IMR-90 (cell line): ENCODE data around the gene TTLL11. TPM values are rescaled to one million over a fixed set of nuclear protein-coding genes. Genes with fewer than 3 reads are reported as not detected.

Experiments used
- ATAC-seq: fragments of 200-7000 bp; cut with Tn5 transposase; 2 replicates; pipeline ENCODE4 v1.9.1; 2020; ENCODE audit warnings: low read depth, mild to moderate bottlenecking, moderate library complexity
- BruUV-seq: library from RNA; stranded (reverse); fragments of 400-500 nt; replicated peaks from 2 replicates; lab custom pipeline; 2021; lab: Mats Ljungman, UMichigan
- CTCF ChIA-PET: fragments of 300-600 bp; formaldehyde crosslinking; extraction: SDS; loops from one replicate; lab custom pipeline; 2021; ENCODE audit warnings: antibody characterized with exemption; lab: Yijun Ruan, JAX
- POLR2A ChIA-PET: fragments of 300-600 bp; sonication (Branson Sonifier 250); formaldehyde crosslinking; loops from one replicate; lab custom pipeline; 2022; ENCODE audit warnings: antibody characterized with exemption; ENCODE audit not compliant: unreplicated experiment; lab: Charles Lee
- DNase-seq: peaks from one replicate; pipeline ENCODE4 v3.0.0; 2013
- H2AFZ ChIP-seq: replicated peaks from 2 replicates; pipeline ENCODE3; 2013; ENCODE audit warnings: low read length, mild to moderate bottlenecking; ENCODE audit not compliant: poor library complexity
- H2AK5ac ChIP-seq: 2 replicates; pipeline ENCODE4 v1.6.1; 2013; ENCODE audit warnings: low read depth, low read length, inconsistent platforms
- H2AK9ac ChIP-seq: replicated peaks from 2 replicates; pipeline ENCODE3; 2013; ENCODE audit warnings: mild to moderate bottlenecking, low read depth, low read length, moderate library complexity; ENCODE audit not compliant: poor library complexity
- H2BK120ac ChIP-seq: 2 replicates; pipeline ENCODE4 v1.6.1; 2013; ENCODE audit warnings: low read depth, low read length, inconsistent platforms
- H2BK15ac ChIP-seq: 3 replicates; pipeline ENCODE4 v1.6.1; 2013; ENCODE audit warnings: low read depth, low read length, inconsistent platforms
- H2BK20ac ChIP-seq: 2 replicates; pipeline ENCODE4 v1.6.1; 2013; ENCODE audit warnings: low read depth, mild to moderate bottlenecking, inconsistent platforms, low read length, moderate library complexity
- H2BK5ac ChIP-seq: 2 replicates; pipeline ENCODE4 v1.6.1; 2013; ENCODE audit warnings: mild to moderate bottlenecking, low read depth, low read length, inconsistent platforms; ENCODE audit not compliant: poor library complexity, severe bottlenecking
- H3K14ac ChIP-seq: replicated peaks from 2 replicates; pipeline ENCODE4 v1.6.1; 2013; ENCODE audit warnings: low read depth, low read length, inconsistent platforms
- H3K18ac ChIP-seq: 2 replicates; pipeline ENCODE4 v1.6.1; 2013; ENCODE audit warnings: low read depth, low read length, control low read depth
- H3K23ac ChIP-seq: 2 replicates; pipeline ENCODE4 v1.6.1; 2013; ENCODE audit warnings: low read depth, low read length, inconsistent platforms
- H3K27ac ChIP-seq: 2 replicates; pipeline ENCODE4 v1.5.1; 2013; ENCODE audit warnings: mild to moderate bottlenecking, control low read depth, low read length; ENCODE audit not compliant: insufficient read depth
- H3K27me3 ChIP-seq: 2 replicates; pipeline ENCODE4 v1.6.1; 2013; ENCODE audit warnings: low read length; ENCODE audit not compliant: control insufficient read depth, insufficient read depth
- H3K36me3 ChIP-seq: 2 replicates; pipeline ENCODE4 v1.6.1; 2013; ENCODE audit warnings: low read length, mixed read lengths; ENCODE audit not compliant: control insufficient read depth, insufficient read depth
- H3K4ac ChIP-seq: 2 replicates; pipeline ENCODE4 v1.6.1; 2013; ENCODE audit warnings: low read depth, low read length, inconsistent platforms
- H3K4me1 ChIP-seq: 2 replicates; pipeline ENCODE4 v1.6.1; 2013; ENCODE audit warnings: low read length, mixed read lengths; ENCODE audit not compliant: control insufficient read depth, insufficient read depth
- H3K4me2 ChIP-seq: 2 replicates; pipeline ENCODE4 v1.6.1; 2013; ENCODE audit warnings: low read depth, mild to moderate bottlenecking, control low read depth, low read length, moderate library complexity
- H3K4me3 ChIP-seq: 2 replicates; pipeline ENCODE4 v1.5.1; 2013; ENCODE audit warnings: low read depth, mild to moderate bottlenecking, control low read depth, low read length, moderate library complexity; ENCODE audit not compliant: insufficient read depth
- H3K56ac ChIP-seq: 2 replicates; pipeline ENCODE4 v1.6.1; 2013; ENCODE audit warnings: low read length, inconsistent platforms; ENCODE audit not compliant: insufficient read depth; ENCODE audit errors: extremely low read depth
- H3K79me1 ChIP-seq, 2 experiments: 2 replicates each; pipeline ENCODE4 v1.6.1; 2013; ENCODE audit warnings: low read length in 2 of 2, inconsistent platforms in 1 of 2, low read depth in 1 of 2
- H3K9ac ChIP-seq: 2 replicates; pipeline ENCODE4 v1.6.1; 2013; ENCODE audit warnings: low read depth, low read length, control low read depth
- H3K9me1 ChIP-seq: 2 replicates; pipeline ENCODE4 v1.6.1; 2013; ENCODE audit warnings: low read length, inconsistent platforms; ENCODE audit not compliant: insufficient read depth
- H3K9me3 ChIP-seq: 2 replicates; pipeline ENCODE4 v1.6.1; 2013; ENCODE audit warnings: low read length; ENCODE audit not compliant: control insufficient read depth, insufficient read depth
- H4K20me1 ChIP-seq: 2 replicates; pipeline ENCODE4 v1.6.1; 2013; ENCODE audit warnings: low read length, inconsistent platforms; ENCODE audit not compliant: insufficient read depth
- H4K5ac ChIP-seq: 2 replicates; pipeline ENCODE4 v1.6.1; 2013; ENCODE audit warnings: mild to moderate bottlenecking, low read depth, low read length, control low read depth
- H4K8ac ChIP-seq, 2 experiments: 2 replicates each; pipeline ENCODE4 v1.6.1; 2013; ENCODE audit warnings: low read depth in 2 of 2, low read length in 2 of 2, control low read depth in 1 of 2, inconsistent platforms in 1 of 2
- H4K91ac ChIP-seq: 2 replicates; pipeline ENCODE4 v1.6.1; 2013; ENCODE audit warnings: low read depth, low read length, inconsistent platforms; ENCODE audit not compliant: insufficient read depth
- CHD1 ChIP-seq: IDR thresholded peaks from 2 replicates; pipeline ENCODE4 v1.6.1; 2012; ENCODE audit warnings: low read depth, low read length, improper control_type of control experiment
- NFE2L2 ChIP-seq: fragments of 150-350 bp; IDR thresholded peaks from 2 replicates; pipeline ENCODE4 v1.6.1; 2016; ENCODE audit warnings: low read depth, mild to moderate bottlenecking, low read length
- POLR2A ChIP-seq: IDR thresholded peaks from 2 replicates; pipeline ENCODE4 v1.6.1; 2012; ENCODE audit warnings: mild to moderate bottlenecking, low read depth, low read length
- RFX5 ChIP-seq: IDR thresholded peaks from 2 replicates; pipeline ENCODE4 v1.8.0; 2012; ENCODE audit warnings: low read depth, mild to moderate bottlenecking, low read length, moderate library complexity
- WGBS, 2 experiments: methylation state at CpG; one replicate each; pipeline versions ENCODE4 v1.1.5 to v1.1.7; 2013; ENCODE audit warnings: missing lambda C conversion rate in 2 of 2; ENCODE audit not compliant: insufficient read length in 1 of 2; ENCODE audit errors: extremely low coverage in 2 of 2; 5-methylcytosine and 5-hydroxymethylcytosine counted together
- dilution Hi-C: fragments of 300-500 bp; cut with HindIII; formaldehyde crosslinking; loops from one replicate; pipeline ENCODE4 v1.14.3; 2018; ENCODE audit warnings: low sequenced_read_pairs; ENCODE audit not compliant: unreplicated experiment
- in situ Hi-C: fragments of 300-500 bp; cut with MboI; formaldehyde crosslinking; loops from 3 replicates; pipeline ENCODE4 v1.14.3; 2019; ENCODE audit warnings: low sequenced_read_pairs, inconsistent platforms, mixed read lengths
- intact Hi-C: fragments of 100-400 bp; cut with micrococcal nuclease; formaldehyde crosslinking; loops from 2 replicates; pipeline ENCODE4 v1.10.0; 2022
- polyA plus RNA-seq, 3 experiments: library from polyadenylated mRNA; depleted of rRNA; stranded (reverse); fragments of >200 nt; gene quantifications; 2 replicates each; pipeline ENCODE4 v1.2.3, GENCODE V29; 2012; ENCODE audit warnings: low replicate concordance in 1 of 3
- total RNA-seq: library from RNA; depleted of rRNA; stranded (reverse); fragments of >200 nt; gene quantifications from 2 replicates; pipeline ENCODE4 v1.2.3, GENCODE V29; 2012

The TTLL11 gene
- total and polyA plus RNA-seq, 2 of the 4 experiments (the other 2 are of a cell fraction): 2.0 to 4.6 TPM

GRCh38 chr9:121819428-121820231, 273.5 kb downstream of the TTLL11 start:
- H3K79me1 ChIP-seq: no peaks in the 10 kb centered on the region
- H3K27me3 ChIP-seq: peaks cover 6% of the 10 kb centered on the region; the same call in 1 of the 2 replicates
- no peak overlapping the region for H4K91ac ChIP-seq
- no peak overlapping the region for H3K9ac ChIP-seq
- H2BK15ac ChIP-seq: peak overlapping the region; percentile 37; the same call in 1 of the 3 replicates
- H2BK120ac ChIP-seq: no peak overlapping the region
- H3K23ac ChIP-seq: peak overlapping the region; percentile 20; the same call in 1 of the 2 replicates
- no TSS peak for BruUV-seq
- H2AK5ac ChIP-seq: peak overlapping the region; percentile 48; the same call in 1 of the 2 replicates
- H4K20me1 ChIP-seq: no peaks in the 10 kb centered on the region
- no peak overlapping the region for H3K56ac ChIP-seq
- H3K4ac ChIP-seq: peak overlapping the region; percentile 27; the same call in 1 of the 2 replicates
- ATAC-seq: peak; percentile 80
- H2BK5ac ChIP-seq: no peak overlapping the region
- no peak overlapping the region for H3K18ac ChIP-seq
- H3K4me2 ChIP-seq: peak overlapping the region; percentile 72
- no peaks in the 10 kb centered on the region for H3K36me3 ChIP-seq
- no CpG with 5 or more reads among the region's 20 CpGs for WGBS, 2 experiments
- in situ Hi-C loops: no loop called here
- ChIA-PET POLR2A (no interaction called here), CTCF (no interaction called here)
- peaks cover 4% of the 10 kb centered on the region for H3K4me1 ChIP-seq
- peak overlapping the region in 1 of 2 experiments; percentile 31; a peak in 1 of 4 replicates for H4K8ac ChIP-seq
- 0 out of 2 replicates have a peak overlapping the region, but pooled peaks have one; percentile 33 for H2BK20ac ChIP-seq
- peak overlapping the region; percentile 61 for H3K14ac ChIP-seq
- H3K9me3 ChIP-seq: no peaks in the 10 kb centered on the region
- H2AFZ ChIP-seq: peak overlapping the region; percentile 84
- peak overlapping the region; percentile 2; the same call in 1 of the 2 replicates for H3K4me3 ChIP-seq
- H4K5ac ChIP-seq: no peak overlapping the region
- DNase-seq: peak; percentile 63
- no peaks in the 10 kb centered on the region; the same call in 1 of the 2 replicates for H3K9me1 ChIP-seq
- peak overlapping the region; percentile 52 for H2AK9ac ChIP-seq
- TF ChIP-seq POLR2A (no peak), RFX5 (no peak), CHD1 (no peak), NFE2L2 (no peak)
- dilution Hi-C loops: no loop called here
- no peak overlapping the region for H3K27ac ChIP-seq
- intact Hi-C loops: no loop called here
